GM19372 (cell line): ENCODE measurements around the gene TNS3.

Experiments
- ATAC-seq: cut with Tn5 transposase; IDR thresholded peaks from one replicate; pipeline ENCODE4 v1.9.1; 2021; ENCODE audit warnings: mild to moderate bottlenecking, low read depth, moderate library complexity; ENCODE audit not compliant: unreplicated experiment

Gene TNS3

DNA sequence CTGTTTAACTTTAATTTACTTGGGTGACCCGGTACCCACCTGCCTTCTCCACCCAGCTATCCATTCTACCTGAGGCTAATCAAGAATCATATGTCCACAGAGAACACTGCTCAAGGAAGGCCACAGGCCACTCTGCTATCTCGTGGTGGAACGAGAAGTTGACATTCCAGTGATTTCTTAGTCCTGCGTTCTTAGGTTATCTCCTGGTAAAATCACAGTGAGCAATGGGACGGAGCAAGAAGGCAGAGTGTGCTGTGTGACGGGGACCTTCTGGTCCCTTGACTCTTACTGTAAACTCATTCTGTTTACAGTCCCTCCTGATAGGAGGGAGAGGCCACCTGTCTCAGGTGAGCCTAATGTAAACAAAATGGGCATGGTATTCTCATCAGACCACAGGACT is 256.6 kb downstream of the TNS3 start:
- no peak for ATAC-seq

DNA sequence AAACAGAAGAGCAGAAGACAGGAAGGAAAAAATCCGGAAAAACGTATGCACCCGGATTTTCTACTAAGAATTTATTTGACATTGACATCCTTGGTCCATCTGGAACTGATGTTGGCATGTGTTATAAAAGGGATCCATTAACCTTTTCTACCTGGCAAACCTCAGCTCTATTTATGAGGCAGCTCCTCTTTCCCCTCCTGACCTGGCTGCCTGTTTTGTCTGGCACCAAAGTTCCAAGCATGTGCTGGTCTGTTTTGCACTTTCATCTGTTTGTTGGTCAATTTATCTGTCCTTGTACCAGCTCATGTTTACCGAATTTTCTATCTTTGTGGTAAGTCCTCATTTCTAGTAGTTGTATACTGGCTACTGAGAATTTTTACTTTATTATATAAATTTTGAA is 258.0 kb downstream of the TNS3 start:
- ATAC-seq: no peak

- no peak for ATAC-seq
These were observed 259.2 kb downstream of the TNS3 start for GRCh38 chr7:47322731-47323130.

GRCh38 chr7:47320296-47320695 is 261.6 kb downstream of the TNS3 start:
- ATAC-seq: no peak

DNA sequence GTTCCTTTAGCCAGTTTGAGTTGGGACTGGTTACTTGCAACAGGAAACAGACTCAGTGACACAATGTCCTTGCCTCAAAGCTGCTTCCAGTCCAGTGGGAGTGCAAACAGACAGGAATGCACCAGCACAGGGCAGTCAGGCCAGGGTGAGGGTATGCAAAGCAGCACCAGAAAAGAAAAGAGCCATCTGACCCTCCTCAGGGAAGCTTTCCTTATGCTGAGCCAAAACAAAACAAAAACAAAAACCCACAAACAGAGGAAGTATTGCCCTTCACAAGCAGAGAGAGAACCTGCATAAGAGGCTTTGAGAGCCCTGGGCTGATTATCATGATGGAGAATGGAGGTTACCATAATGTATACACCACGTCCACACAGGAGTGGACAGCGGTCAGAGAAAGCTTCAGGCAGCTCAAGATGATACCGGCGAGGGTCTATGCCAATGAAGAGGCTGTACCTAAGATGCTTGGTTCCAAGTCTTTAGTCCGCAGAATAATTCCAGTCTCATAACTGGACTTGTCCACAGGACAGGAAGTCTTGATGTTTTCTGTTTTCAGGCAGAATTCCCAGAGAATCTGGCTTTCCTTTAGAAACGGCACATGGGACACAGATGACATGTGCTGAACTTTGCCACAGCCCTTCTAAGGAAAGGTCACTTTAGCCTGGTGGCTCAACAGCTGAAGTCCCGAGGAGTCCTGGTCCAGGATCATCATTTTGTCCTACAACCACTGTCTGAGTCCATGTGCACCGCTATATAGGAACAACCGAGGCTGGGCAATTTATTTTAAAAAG is 263.3 kb downstream of the TNS3 start:
- ATAC-seq: no peak

- no peak for ATAC-seq
These were observed 264.4 kb downstream of the TNS3 start for GRCh38 chr7:47317487-47317886.

GRCh38 chr7:47314728-47315607 is 266.9 kb downstream of the TNS3 start:
- no peak for ATAC-seq

GRCh38 chr7:47314248-47314647 is 267.7 kb downstream of the TNS3 start:
- ATAC-seq: no peak

DNA sequence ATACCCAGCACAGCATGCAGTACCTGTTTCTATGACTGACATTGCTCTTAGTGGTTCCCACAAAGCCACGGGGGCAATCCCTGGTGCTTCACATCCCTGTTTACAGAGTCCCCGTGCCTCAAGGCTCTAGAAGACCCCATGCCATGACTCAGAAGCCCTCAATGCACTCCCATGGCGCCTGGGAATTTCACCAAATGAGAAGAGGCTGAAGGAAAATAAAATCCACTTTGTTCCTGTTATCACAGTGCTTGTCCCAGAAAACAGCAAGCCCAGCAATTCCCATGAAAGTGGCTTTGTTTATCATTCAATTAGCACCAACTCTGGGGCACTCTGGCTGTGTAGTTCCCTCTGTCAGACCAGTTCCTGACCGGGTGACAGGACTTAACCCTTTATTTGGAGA is 268.3 kb downstream of the TNS3 start:
- no peak for ATAC-seq

DNA sequence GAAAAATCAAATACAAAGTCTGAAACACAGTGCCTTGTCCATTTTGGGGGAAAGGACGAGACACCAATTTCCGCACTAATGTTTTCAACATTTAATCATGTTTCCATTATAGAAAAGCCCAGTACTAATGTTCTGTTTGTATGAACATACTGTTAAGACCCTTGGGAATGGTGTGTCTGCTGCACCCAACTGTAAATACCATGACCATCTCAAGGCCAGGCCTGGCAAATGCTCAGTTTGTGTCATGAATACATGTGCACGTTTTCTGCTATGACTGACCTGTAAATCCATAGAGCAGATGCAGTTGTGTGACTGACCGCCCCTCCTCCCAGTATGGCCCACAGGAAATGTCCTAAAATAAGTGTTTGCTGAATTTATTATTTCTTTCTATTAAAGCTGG is 270.0 kb downstream of the TNS3 start:
- no peak for ATAC-seq

GRCh38 chr7:47310020-47310419 is 271.9 kb downstream of the TNS3 start:
- no peak for ATAC-seq

- no peak for ATAC-seq
These were observed 273.1 kb downstream of the TNS3 start for GRCh38 chr7:47308808-47309207.

- ATAC-seq: no peak
These were observed 274.6 kb downstream of the TNS3 start for GRCh38 chr7:47307311-47307710.

- no peak for ATAC-seq
These were observed 276.9 kb downstream of the TNS3 start for GRCh38 chr7:47304727-47305719.

DNA sequence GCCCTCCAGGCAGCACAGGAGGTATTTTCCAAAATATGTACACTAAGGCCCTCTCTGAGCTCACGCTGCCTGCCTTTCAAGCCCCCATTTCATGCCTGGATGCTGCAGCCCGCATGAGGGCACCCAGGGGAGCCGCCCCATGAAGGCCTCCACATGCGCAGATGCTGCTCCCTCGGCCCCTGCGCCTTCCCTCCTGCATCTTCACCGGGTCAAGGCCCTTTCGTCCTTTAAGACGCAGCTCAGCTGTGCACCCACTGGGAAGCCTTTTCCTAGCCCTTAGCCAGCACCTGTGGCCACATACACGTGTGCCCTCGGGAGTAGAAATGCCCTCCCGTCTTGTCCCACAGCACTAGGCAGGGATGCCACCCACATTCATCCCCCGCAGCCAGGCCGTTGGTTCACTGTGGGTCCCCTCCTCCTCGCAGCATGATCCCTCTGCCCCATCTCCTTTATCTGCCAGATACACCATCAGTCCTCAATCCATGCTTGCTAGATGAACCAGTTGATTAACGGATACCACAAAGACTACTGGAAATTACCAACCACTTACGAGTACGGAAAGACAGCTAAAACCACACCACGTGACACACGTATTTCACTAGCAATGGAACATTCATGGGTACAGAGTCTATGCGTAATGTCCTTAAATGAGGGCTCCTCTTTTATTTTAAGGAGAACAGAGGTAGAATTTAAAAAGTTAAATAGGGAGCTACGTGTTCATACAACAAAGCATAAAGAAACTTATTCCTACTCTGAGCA is 278.0 kb downstream of the TNS3 start:
- no peak for ATAC-seq

DNA sequence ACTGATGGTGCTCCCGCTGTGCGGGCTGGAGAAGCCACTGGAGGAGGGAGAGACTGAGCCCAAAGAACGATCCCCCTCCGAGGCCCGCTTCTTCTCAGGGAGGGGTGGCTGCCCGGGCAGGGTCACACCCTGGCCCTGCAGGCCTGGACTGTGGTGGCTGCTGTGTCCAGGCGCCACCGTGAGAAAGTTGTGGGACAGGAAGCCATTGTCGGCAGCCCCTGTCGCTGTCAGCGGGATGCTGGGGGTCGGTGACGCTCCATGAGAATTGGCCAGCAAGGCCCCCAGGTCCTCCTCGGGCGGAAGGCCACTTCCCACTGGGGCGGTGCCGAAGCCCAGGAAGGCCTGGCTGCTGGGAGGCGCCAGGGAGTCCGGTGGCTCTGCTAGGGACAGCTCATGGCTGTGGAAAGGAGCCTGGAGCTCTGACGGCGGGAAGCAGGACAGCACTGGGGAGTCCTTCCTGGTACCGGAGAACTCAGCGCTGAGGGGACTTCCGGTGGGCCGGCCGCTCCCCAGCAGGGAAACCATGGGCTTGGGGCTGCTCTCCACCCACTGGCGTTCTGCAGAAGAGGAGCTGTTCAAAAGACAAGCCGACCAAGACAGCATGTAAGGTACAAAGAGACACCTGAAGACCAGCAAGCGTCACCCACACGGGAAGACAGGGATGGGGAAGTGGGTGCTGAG is 278.8 kb downstream of the TNS3 start:
- ATAC-seq: no peak

- ATAC-seq: no peak
These were observed 279.4 kb downstream of the TNS3 start for GRCh38 chr7:47302560-47302959.

DNA sequence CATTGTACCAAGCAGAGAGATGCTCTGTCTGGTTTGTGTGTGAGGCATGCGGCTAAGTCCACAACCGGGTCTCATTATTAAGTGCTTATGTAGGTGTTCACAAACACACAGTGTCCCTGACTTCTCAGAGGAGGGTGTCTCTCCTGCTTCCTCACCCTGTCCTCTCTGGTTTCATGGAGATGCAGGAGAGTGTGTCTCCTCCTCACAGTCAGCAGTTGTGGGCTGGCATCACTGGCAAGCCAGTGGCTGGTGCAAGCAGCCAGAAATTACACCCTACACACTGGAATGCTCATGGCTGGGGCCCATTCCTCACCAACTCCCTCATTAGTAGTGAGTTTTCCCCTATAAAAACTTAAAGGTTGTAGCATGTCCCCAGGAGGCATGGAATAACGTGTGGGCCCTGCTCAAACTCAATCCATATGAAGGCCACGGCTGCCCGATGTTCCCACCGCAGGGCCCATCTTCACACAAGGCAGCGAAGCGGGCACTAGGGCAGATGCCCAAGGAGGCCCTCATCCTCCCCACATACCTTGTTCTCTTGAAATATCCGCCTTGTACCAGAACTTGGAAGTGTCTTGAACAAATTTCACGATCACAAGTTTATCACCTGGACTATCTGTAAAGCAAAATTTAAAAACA is 280.1 kb downstream of the TNS3 start:
- no peak for ATAC-seq

- no peak for ATAC-seq
These were observed 280.8 kb downstream of the TNS3 start for GRCh38 chr7:47301105-47301477.
